ENCODE measurements around the gene RPTOR.

DNA sequence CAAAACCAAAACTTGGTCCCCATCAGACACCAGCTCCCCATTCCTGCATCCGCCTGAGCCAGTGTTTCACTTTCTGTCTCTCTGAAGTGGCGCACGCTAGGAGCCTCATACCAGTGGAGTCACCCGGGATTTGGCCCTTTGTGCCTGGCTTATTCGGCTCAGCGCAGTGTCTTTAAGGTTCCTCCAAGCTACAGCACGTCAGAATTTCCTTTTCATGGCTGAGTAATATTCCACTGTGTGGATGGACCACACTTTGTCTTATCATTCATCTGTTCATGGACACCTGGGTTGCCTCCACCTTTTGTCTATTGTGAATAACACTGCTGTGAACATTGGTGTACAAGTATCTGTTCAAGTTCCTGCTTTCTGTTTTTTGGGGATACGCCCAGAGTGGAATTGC, 401.8 kb downstream of the RPTOR start:
- TF ChIP-seq, protein P1, sequence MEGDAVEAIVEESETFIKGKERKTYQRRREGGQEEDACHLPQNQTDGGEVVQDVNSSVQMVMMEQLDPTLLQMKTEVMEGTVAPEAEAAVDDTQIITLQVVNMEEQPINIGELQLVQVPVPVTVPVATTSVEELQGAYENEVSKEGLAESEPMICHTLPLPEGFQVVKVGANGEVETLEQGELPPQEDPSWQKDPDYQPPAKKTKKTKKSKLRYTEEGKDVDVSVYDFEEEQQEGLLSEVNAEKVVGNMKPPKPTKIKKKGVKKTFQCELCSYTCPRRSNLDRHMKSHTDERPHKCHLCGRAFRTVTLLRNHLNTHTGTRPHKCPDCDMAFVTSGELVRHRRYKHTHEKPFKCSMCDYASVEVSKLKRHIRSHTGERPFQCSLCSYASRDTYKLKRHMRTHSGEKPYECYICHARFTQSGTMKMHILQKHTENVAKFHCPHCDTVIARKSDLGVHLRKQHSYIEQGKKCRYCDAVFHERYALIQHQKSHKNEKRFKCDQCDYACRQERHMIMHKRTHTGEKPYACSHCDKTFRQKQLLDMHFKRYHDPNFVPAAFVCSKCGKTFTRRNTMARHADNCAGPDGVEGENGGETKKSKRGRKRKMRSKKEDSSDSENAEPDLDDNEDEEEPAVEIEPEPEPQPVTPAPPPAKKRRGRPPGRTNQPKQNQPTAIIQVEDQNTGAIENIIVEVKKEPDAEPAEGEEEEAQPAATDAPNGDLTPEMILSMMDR (conservative IDR thresholded peaks at IDR 0.05; ENCODE audit: low read length), result no peak
- TF ChIP-seq EZH2phosphoT487 (IDR thresholded peaks at IDR 0.05; ENCODE audit: borderline replicate concordance, low read depth, low read length), result no peak

Measured in OCI-LY7 (cell line).